Amniotic stem cell (primary cell): Measurements from ENCODE around the gene SIRT5.

ENCODE experiments used
- DNase-seq: peaks from one replicate; lab custom pipeline; 2025; lab: John Stamatoyannopoulos, UW

The SIRT5 gene

DNA sequence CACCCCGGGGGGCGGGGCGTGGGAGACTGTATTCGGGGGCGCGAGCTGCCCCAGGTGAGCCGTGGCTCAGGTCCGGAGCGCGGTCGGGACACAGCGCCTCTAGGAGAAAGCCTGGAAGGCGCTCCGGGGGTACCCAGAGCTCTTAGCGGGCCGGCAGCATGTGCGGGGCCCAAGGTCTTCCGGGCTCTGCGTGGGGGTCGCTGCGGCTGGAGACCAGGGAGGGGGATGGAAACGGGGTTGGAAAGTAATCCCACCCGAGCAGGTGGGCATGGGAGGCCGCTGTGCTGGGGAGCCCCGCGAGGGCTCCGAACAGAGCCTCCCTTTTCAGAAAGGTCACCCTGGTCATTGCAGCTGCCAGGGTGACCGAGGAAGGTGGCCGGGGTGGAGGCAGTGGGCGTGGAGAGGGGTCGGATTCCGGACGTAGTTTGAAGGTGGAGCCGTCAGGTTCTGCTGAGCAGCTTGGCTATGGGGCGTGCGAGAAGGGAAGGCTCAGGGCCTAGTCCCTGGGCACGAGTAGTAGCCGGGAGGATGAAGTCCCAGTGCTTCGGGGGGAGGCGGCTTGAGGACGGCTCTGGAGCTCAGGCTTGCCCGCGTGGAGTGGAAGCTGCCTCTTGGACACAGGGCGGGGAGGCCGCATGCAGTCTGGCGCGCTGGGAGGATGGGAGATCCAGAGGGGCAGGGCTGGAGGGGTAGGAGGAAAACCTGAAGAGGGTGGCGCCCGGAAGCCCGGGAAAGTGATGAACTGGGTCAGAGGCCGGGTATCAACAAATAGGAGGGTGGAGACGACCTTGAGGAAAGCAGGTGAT is at the start of gene SIRT5:
TSS of gene SIRT5 (plus strand) at position 31 of the 806 bp plus-strand sequence. CDS start 9,510 bp downstream, outside the sequence.
- peak; percentile 35 for DNase-seq

DNA sequence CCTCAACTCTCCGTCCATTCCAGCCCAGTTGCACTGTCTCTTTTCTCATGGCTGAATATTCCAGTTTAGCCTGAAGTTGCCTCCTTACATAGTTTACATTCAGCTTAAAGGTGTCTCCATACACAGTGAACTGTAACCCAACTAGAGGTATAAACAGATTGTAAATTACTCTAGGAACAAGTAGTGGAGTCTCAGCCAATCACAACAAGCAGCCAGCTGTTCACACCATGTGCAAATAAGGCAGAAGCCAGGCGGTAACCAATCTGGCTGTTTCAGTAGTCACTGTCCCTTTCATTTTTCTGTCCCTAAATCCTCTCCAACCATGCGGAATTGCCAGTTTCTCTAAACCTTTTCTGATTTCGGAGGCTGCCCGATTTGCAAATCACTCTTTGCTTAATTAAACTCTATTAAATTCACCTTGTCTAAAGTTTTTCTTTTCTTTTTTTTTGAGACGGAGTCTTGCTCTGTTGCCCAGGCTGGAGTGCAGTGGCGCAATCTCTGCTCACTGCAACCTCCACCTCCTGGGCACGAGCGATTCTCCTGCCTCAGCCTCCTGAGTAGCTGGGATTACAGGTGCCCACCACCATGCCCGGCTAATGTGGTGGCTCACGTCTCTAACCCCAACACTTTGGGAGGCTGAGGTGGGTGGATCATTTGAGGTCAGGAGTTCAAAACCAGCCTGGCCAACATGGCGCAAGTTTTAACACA is 49.4 kb upstream of the SIRT5 start:
- DNase-seq, result no peak

DNA sequence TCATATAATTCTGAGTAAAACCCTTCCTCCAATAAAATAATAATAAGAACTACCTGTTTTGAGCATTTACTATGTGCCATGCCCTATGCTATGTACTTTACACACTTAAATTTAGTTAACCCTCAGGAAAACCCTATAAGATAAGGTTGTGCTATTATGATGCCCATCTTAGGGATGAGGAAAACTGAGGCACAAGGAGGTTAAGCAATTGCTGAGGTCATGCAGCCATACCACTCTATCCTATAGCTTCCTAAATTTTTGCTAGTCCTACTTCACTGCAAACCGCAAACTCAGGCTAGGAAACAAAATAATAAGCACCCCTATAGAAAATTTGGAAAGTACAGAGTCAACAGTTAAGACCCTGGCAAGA is 48.1 kb upstream of the SIRT5 start:
- no peak for DNase-seq

DNA sequence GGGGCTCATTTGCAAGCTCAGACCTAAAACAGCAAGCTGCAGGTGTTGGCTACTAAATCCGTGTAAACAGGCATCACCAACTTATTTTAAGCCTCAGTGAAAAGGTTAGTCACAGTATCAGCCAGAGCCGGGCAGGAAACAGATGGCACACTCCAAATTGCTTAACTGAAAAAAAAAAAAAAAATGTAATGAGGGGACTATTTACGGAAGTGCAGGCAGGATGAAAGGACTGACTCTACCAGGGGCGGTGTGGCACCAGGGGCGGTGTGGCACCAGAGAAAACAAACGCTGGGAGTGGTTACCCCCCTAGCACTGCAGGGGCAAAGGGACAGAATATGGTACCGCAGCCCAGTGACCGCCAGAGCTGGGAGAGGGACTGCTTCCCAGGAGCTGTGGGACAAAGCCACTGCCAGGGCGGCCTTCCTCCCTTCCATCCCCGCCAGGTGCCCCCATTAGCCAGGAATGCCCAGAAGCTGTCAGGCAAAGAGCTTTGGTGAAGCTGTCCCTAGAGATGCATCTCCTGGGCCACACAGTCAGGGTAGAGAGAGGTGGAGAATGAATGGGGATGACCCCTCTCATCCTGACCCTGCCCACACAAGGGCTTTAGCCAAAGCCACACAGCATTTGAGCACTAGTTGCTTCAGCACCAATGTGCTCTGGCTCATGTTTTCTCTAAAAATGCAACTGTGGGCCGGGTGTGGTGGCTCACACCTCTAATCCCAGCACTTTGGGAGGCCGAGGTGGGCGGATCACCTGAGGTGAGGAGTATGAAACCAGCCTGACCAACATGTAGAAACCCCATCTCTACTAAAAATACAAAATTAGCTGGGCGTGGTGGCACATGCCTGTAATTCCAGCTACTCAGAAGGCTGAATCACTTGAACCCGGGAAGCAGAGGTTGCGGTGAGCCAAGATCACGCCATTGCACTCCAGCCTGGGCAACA is 47.4 kb upstream of the SIRT5 start:
- DNase-seq, result no peak

DNA sequence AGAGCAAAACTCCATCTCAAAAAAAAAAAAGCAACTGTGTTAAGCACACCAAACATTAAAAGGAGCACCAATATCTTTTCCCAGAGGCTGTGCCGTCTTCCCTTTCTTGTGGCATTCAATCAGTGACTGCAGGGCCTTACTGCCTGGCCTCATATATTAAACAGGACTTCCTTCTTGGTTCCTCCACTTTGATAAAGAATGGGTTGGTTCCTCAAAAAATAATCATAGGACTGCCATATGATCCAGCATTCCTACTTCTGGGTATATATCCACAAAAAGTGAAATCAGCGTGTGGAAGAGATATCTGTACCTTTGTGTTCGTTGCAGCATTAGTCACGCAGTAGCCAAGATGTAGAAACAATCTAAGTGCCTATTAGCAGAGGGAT is 46.7 kb upstream of the SIRT5 start:
- DNase-seq, result no peak

DNA sequence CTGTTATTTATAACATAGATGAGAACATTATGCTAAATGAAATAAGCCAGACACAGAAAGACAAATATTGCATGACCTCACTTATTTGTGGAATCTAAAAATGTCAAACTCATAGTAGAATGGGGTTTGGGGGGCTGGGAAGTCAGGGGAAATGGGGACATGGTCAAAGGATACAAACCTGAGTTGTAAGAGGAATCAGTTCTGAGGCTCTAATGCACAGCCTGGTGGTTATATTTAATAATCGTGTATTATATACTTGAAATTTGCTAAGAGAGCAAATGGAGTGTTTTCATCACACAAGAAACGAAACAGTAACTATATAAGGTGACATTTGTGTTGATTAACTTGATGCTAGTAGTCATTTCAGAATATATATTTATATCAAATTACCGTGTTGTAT is 46.2 kb upstream of the SIRT5 start:
- no peak for DNase-seq

DNA sequence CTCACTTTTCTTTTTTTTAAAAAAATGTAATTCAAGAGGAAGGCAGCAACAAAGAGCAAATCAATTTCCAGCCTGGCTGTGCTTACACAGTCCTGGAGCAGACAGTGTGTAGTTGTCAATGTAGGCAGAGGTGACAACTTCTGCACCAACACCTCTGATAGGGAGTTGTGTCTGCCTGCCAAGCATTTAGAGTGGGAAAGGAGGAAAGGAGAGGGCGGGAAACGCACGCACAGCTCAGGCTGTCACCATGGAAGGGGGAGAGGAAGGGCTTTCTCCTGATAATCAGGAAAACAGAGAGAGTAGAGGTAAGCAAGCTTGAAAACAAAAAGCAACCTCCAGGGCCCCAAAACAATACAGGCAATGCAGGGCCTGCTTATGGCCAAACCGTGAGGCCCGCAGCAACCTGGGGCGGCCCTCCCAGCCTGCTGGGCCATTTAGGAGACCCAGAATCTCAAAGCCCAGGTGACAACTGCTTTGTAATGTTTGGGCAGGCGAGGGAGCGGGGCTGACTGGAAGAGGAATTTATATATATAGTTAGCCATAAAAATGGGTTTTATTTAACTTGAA is 45.5 kb upstream of the SIRT5 start:
- no peak for DNase-seq

DNA sequence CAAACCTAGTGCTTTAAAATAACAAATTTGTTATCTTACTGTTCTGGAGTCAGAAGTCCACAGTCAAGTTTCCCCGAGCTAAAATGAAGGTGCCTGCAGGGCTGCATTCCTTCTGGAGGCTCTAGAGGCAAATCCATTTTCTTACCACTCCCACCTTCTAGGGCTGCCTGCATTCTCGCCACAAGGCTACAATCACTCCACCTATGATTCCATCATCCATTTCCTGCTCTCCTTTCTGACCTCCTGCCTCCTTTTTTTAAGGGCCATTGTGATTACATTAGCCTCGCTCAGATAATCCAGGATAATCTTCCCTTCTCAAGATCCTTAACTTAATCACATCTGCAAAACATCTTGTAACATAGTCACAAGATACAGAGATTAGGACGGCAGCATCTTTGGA is 42.4 kb upstream of the SIRT5 start:
- DNase-seq, result no peak

DNA sequence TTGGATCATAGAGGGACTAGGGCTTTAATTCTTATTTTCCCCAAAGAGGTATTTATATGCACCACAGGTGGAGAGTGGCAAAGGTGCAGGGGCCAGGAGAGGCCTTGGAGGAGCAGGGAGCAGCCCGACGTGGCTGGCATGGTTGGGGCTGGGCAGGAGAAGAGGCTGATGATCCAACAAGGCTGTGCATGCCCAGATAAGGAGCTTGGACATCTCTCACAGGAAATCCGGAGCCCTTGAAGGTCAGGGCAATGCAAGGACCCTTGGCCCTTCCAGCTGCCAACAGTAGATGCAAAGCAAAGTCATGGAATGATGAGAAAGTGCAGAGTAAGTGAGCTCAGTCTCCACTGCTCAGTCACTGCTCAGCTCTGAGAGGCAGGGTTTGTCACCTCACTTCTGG is 39.9 kb upstream of the SIRT5 start:
- no peak for DNase-seq

DNA sequence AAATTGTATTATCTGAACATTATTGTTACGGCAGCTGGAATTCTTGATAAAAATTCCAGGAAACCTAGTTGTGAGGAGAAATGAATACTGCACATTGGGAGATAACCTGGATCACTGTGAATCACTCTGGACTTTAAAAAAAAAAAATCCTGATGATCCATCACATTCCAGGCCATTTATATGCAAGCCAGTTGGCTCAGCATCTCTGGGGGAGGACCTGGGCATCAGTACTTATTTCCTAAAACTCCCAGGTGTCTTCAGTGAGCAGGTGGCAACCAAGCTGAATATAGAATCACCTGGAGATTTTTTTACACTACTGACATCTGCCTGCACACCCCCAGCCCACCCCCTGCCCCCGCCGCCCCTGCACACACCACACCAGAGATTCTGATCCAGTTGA is 39.1 kb upstream of the SIRT5 start:
- no peak for DNase-seq

DNA sequence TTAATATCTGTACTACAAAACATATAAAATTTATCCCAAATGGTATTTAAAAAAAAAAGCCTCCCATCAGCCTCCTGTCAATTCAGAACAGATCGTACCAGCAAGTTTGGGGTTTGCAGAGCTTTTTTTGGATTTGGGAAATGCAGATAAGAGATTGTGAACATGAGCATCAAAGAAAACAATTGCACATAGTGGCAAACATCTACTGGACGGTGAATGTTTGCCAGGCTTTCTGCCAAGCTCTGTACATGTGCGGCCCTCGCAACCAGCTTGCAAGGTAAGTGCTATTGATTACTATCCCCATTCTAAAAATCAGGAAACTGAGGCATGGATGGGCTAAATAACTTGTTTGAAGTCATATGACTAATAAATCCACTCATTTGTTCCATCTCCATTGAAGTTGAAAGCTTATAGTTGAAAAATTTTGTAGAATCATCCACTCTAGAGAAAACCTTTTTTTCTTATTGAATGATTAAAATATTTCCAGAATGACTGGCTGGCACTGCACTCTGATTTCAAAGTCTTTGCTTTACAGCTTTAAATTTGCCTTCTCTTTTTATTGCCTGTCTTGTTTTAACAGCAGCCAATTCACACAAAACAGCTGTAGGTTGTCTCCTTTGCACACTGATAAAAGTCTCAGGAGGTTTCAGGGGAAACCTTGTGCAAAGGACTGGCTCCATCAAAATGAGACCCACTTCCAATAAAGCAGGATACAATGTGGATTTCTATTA is 37.4 kb upstream of the SIRT5 start:
- no peak for DNase-seq

DNA sequence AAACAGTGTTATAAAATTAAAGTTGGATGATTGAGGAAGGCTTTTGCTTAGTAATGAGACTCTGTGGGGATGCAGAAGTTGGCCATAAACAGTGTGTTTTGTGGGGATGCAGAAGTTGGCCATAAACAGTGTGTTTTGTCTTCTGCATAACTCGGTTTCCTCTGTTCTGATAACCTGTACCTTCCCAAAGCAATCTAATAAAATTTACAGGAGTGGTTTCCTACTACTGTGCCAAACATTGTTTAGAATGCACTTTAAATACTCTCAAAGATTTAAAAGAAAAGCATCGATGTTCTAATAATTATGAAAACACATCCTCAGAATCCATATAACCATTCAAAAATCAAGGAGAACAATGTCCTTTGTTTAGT is 36.9 kb upstream of the SIRT5 start:
- no peak for DNase-seq

DNA sequence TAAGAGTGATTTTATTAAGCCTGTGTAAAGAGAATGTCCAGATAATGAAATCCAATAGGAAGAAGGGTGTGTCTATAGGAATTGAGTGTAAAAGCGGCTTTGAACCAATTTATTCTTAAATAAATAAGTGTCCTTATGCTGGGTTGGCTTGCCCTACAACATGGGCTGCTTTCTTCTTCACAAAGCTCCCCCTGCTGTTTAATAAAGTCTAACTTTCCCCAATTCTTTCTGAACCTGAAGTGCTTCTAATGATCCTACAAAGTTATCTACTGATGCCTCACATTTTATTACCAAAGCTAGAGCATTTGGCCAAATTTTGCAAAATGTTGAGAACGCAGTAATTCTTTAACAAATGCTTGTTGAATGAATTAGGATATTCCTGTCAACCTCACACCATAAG is 36.3 kb upstream of the SIRT5 start:
- DNase-seq, result peak; percentile 27

DNA sequence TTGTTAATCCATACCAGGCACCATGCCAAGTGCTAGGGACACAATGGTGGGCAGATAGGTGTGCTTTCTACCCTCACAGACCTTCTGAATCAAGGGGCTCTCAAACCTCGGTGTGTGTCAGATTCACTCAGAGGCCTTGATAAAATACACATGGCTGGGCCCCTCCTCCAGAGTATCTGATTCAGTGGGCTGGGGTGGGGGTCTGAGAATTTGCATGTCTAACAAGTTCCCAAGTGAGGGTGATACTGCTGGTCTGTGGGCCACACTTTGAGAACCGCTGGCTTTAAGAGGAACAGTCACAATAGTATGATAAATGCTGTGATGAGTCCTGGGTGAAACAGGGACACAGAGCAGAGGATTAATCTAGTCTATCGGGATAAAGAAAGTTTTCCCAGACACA is 35.8 kb upstream of the SIRT5 start:
- no peak for DNase-seq

DNA sequence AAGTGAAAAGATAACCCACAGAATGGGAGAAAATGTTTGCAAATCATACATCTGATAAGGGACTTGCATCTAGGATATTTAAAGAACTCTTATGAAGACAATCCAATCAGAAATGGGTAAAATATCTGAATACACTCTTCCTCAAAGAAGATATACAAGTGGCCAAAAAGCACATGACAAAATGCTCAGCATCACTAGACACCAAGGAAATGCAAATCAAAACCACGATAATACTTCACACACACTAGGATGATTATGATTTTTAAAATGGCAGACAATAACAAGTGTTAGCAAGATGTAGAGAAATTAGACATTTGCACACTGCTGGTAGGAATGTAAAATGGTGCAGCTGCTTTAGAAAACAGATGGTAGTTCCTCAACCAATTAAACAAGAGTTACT is 34.8 kb upstream of the SIRT5 start:
- no peak for DNase-seq

DNA sequence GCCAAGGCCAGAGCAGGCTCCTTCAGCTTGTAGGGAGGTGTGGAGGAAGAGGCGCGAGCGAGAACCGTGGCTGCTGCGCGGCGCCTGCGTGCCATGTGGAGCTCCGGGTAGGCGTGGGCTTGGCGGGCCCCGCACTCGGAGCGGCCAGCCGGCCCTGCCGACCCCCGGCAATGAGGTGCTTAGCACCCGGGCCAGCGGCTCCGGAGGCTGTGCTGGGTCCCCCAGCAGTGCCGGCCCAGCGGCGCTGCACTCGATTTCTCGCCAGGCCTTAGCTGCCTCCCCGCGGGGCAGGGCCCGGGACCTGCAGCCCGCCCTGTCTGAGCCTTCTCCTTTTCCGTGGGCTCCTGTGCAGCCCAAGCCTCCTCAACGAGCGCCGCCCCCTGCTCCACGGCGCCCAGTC is 32.9 kb upstream of the SIRT5 start:
- no peak for DNase-seq

DNA sequence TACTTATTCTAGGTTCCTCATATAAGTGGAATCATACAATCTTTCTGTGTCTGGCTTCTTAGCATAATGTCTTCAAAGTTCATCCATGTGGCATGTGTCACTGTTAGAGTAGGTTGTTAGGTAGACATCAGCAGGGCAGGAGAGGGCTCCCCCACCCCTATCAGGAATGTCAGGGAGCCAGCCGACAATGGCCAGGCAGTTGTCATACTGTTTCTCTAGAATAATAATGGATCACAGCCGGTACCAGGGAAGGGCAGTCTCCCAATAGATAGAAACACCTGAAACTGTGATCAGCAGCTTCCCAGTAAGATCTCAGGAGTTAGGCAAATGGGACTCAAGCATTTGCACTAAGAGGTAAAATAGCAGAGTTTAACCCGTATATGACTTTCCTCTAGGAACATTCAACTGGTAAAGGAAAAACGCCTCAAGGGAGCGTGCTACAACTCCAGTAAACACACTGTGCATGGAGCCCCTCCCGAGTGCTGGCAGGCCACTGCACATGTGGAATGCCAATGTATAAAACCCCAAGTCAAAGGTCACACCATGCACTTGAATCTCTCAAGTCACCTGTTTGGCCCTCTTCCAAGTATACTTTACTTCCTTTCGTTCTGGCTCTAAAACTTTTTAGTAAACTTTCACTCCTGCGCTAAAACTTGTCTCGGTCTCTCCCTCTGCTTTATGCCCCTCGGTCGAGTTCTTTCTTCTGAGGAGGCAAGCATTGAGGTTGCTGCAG is 29.8 kb upstream of the SIRT5 start:
- no peak for DNase-seq

DNA sequence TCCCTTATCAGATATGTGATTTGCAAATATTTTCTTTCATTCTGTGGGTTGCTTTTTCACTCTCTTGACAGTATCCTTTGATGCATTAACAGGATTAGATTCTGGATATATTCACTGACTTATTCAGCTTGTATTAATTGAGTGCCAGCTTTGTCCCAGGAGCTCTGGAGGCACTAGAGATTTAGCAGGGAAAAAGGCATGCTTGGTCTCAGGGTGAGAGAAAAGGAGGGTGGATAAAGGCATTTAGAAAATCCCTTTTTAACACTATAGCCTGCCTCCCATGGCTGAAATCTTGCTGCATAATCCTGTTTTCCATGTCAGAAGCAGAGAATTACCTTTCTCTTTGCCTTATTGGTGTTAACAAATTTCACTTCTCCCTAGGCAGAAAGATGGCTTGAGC is 28.5 kb upstream of the SIRT5 start:
- DNase-seq, result no peak

DNA sequence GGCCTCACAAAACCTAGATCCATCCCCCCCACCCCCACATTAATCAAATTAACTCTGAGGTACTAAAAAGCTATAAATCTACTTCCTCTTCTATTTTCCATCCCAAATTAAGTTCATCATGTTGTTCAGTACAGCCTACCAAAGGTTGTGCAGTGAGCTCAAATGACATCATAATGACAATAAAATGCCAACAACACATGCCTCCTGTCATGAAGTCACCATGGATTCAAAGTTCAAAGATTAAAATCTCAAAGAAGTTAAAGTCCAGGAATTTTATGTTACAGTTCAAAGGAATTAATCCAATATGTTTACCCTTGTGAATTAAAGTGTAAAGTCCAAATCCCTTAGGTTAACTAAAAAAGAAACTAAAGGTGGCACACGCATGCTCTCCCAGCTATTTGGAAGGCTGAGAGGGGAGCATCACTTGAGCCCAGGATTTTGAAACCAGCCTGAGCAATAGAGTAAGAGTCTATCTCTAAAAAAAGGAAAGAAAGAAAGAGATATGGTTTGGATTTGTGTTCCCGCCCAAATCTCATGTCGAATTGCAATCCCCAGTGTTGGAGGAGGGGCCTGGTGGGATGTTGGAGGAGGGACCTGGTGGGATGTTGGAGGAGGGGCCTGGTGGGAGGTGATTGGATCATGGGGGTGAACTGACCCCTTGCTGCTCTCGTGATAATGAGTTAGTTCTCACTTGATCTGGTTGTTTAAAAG is 25.7 kb upstream of the SIRT5 start:
- no peak for DNase-seq

DNA sequence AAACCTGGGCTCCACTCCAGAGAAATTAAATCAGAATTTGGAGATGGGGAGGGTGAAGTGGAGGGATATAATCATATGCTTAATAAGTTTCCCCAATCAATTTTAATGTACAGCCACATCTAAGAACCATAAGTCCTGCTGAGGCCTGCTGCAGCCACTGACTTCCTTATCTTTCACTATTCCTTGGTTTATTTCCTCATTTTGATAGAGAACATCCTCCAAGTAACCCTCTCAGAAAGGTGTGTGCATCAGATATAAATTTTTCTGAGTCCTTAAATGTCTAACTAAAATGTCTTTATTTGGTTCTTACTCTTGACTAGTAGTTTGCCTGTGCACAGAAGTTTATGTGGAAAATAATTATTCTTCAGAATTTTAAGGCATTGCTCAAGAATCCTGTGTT is 23.7 kb upstream of the SIRT5 start:
- DNase-seq, result no peak
